ENCODE data around the gene COQ6. TPM values are rescaled to one million over a fixed set of nuclear protein-coding genes. Genes with fewer than 3 reads are reported as not detected.
"Not testable (repeated sequence)": the region's sequence is repeated elsewhere in the genome, so short reads cannot be mapped to it uniquely, and the experiment has no call there.

COQ6 gene
- total and polyA plus RNA-seq, 2 of the 8 experiments (the other 6 are each of a cell fraction or from before 2014, with no cell fraction given), result 9.5 to 15.5 TPM

DNA sequence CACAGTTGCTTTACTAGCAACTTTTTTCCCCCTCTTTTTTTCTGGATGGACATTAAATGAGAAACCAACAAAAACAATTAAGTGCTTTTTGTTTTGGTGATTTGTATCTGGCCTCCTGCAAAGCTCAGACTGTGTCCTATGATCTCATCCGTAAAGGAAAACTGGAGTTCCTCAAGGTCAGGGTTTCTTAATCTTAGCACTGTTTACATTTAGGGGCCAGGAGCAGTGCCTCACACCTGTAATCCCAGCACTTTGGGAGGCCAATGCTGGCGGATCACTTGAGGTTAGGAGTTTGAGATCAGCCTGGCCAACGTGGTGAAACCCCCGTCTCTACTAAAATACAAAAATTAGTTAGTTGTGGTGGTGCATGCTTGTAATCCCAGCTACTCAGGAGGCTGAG lies 41.0 kb downstream of the COQ6 start:
- H3K56ac ChIP-seq (replicated peaks; ENCODE audit: insufficient read length, low read depth, low read length), result no peak overlapping the region
- DNase-seq (ENCODE audit: low read depth in 1 of 2, low spot score in 2 of 2) (no peak), FAIRE-seq (no peak)
- H4K5ac ChIP-seq (ENCODE audit: insufficient read length, low read depth, low read length), result no peak overlapping the region
- no peaks in the 10 kb centered on the region for H3K9me3 ChIP-seq (ENCODE audit: insufficient read depth in 2 of 2, low read depth in 1 of 2, low read length in 1 of 2)
- H3K4ac ChIP-seq (replicated peaks; ENCODE audit: insufficient read length, low read depth, low read length), result no peak overlapping the region
- no peak for TF ChIP-seq TEAD4 (IDR thresholded peaks at IDR 0.05; ENCODE audit: low read depth, low read length)
- no peak overlapping the region for H2BK15ac ChIP-seq (ENCODE audit: low read length)
- H3K14ac ChIP-seq (ENCODE audit: insufficient read length), result no peak overlapping the region
- H3K9ac ChIP-seq (replicated peaks in 1 of 4; ENCODE audit: extremely low read depth in 1 of 4, low read depth in 3 of 4, low read length in 3 of 4), result no peak overlapping the region
- H3K4me3 ChIP-seq (ENCODE audit: extremely low read depth in 1 of 4, insufficient read depth in 2 of 4, low read depth in 3 of 4, low read length in 4 of 4), result no peak overlapping the region
- no peak overlapping the region for H4K91ac ChIP-seq (replicated peaks; ENCODE audit: insufficient read length, low read length)
- no peak overlapping the region for H3K23ac ChIP-seq (ENCODE audit: insufficient read length)
- H2AFZ ChIP-seq (ENCODE audit: low read length), result no peak overlapping the region
- no peak overlapping the region for H2BK5ac ChIP-seq (ENCODE audit: low read depth, low read length)
- no peak overlapping the region for H2BK120ac ChIP-seq (replicated peaks; ENCODE audit: low read depth, low read length)
- H3K79me2 ChIP-seq (ENCODE audit: control insufficient read depth in 1 of 2, insufficient read depth in 2 of 2, low read length in 2 of 2), result no peaks in the 10 kb centered on the region
- 79% methylated on average over 4 of the region's 4 CpGs; no CpG with 5 or more reads in 1 of the 2 experiments for WGBS, 2 experiments (ENCODE audit: extremely low coverage in 1 of 2, insufficient coverage in 1 of 2, insufficient read length in 1 of 2, insufficient replicate concordance in 2 of 2, low coverage in 1 of 2, low lambda C conversion rate in 2 of 2, missing lambda C conversion rate in 1 of 2)
- H2BK12ac ChIP-seq (ENCODE audit: low read depth, low read length), result no peak overlapping the region
- H3K79me1 ChIP-seq (ENCODE audit: low read depth, low read length), result no peaks in the 10 kb centered on the region
- H3K4me1 ChIP-seq (replicated peaks in 1 of 4; ENCODE audit: control insufficient read depth in 3 of 4, insufficient read depth in 4 of 4, low read length in 3 of 4), result no peaks in the 10 kb centered on the region
- POLR2A ChIA-PET (ENCODE audit: partially characterized antibody), result no interaction called here
- no peak overlapping the region for H4K8ac ChIP-seq (ENCODE audit: extremely low read depth, insufficient read depth, low read length)
- no peak overlapping the region for H3K4me2 ChIP-seq (ENCODE audit: insufficient read depth in 1 of 2, low read depth in 2 of 2, low read length in 2 of 2)
- H4K20me1 ChIP-seq (replicated peaks in 1 of 2; ENCODE audit: control insufficient read depth in 1 of 2, insufficient read depth in 2 of 2, low read length in 2 of 2), result no peaks in the 10 kb centered on the region
- H3K36me3 ChIP-seq (ENCODE audit: control insufficient read depth in 2 of 4, insufficient read depth in 4 of 4, low read length in 3 of 4), result peaks cover 0 to 7% (median 0%) of the 10 kb centered on the region in 4 experiments; a peak in 1 of 8 replicates
- H2BK20ac ChIP-seq (ENCODE audit: low read length), result no peak overlapping the region
- no peaks in the 10 kb centered on the region for H3K27me3 ChIP-seq (replicated peaks in 1 of 4; ENCODE audit: control insufficient read depth in 3 of 4, extremely low read depth in 1 of 4, insufficient read depth in 3 of 4, low read length in 3 of 4)
- no peak overlapping the region for H3K27ac ChIP-seq (ENCODE audit: low read depth, low read length)
- H3K18ac ChIP-seq (ENCODE audit: extremely low read depth, low read length), result no peak overlapping the region
- H2AK5ac ChIP-seq (ENCODE audit: low read depth, low read length), result no peak overlapping the region
- CTCF ChIA-PET (ENCODE audit: partially characterized antibody), result no interaction called here
- H3K23me2 ChIP-seq (ENCODE audit: low read depth, low read length), result no peaks in the 10 kb centered on the region

DNA sequence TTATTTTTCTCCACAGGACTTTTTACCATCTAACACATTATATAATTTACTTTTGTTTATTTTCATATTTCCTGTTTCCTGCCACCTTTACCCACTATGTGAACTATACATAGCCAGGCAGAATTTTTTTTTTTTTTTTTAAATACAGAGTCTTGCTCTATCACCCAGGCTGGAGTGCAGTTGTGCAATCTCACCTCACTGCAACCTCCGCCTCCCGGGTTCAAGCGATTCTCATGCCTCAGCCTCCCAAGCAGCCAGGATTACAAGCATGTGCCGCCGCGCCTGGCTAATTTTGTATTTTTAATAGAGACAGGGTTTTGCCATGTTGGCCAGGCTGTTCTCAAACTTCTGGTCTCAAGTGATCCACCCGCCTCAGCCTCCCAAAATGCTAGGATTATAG lies 44.8 kb downstream of the COQ6 start:
- H3K23ac ChIP-seq (ENCODE audit: insufficient read length); H3K23me2 ChIP-seq (ENCODE audit: low read depth, low read length); H3K27me3 ChIP-seq (replicated peaks in 1 of 4; ENCODE audit: control insufficient read depth in 3 of 4, extremely low read depth in 1 of 4, insufficient read depth in 3 of 4, low read length in 3 of 4); H2AK5ac ChIP-seq (ENCODE audit: low read depth, low read length); H4K5ac ChIP-seq (ENCODE audit: insufficient read length, low read depth, low read length); H2BK15ac ChIP-seq (ENCODE audit: low read length); H3K14ac ChIP-seq (ENCODE audit: insufficient read length); H2BK5ac ChIP-seq (ENCODE audit: low read depth, low read length); H3K36me3 ChIP-seq (ENCODE audit: control insufficient read depth in 2 of 4, insufficient read depth in 4 of 4, low read length in 3 of 4); H3K79me1 ChIP-seq (ENCODE audit: low read depth, low read length); DNase-seq (ENCODE audit: low read depth in 1 of 2, low spot score in 2 of 2); H3K4me1 ChIP-seq (replicated peaks in 1 of 4; ENCODE audit: control insufficient read depth in 3 of 4, insufficient read depth in 4 of 4, low read length in 3 of 4); FAIRE-seq; H4K20me1 ChIP-seq (replicated peaks in 1 of 2; ENCODE audit: control insufficient read depth in 1 of 2, insufficient read depth in 2 of 2, low read length in 2 of 2); H3K18ac ChIP-seq (ENCODE audit: extremely low read depth, low read length); H3K56ac ChIP-seq (replicated peaks; ENCODE audit: insufficient read length, low read depth, low read length); H2BK120ac ChIP-seq (replicated peaks; ENCODE audit: low read depth, low read length); H2BK20ac ChIP-seq (ENCODE audit: low read length); H3K4ac ChIP-seq (replicated peaks; ENCODE audit: insufficient read length, low read depth, low read length); H4K8ac ChIP-seq (ENCODE audit: extremely low read depth, insufficient read depth, low read length); H3K9me3 ChIP-seq (ENCODE audit: insufficient read depth in 2 of 2, low read depth in 1 of 2, low read length in 1 of 2); H3K4me2 ChIP-seq (ENCODE audit: insufficient read depth in 1 of 2, low read depth in 2 of 2, low read length in 2 of 2); H3K9ac ChIP-seq (replicated peaks in 1 of 4; ENCODE audit: extremely low read depth in 1 of 4, low read depth in 3 of 4, low read length in 3 of 4); H3K27ac ChIP-seq (ENCODE audit: low read depth, low read length); H2BK12ac ChIP-seq (ENCODE audit: low read depth, low read length); H3K79me2 ChIP-seq (ENCODE audit: control insufficient read depth in 1 of 2, insufficient read depth in 2 of 2, low read length in 2 of 2); H4K91ac ChIP-seq (replicated peaks; ENCODE audit: insufficient read length, low read length); H2AFZ ChIP-seq (ENCODE audit: low read length); H3K4me3 ChIP-seq (ENCODE audit: extremely low read depth in 1 of 4, insufficient read depth in 2 of 4, low read depth in 3 of 4, low read length in 4 of 4): not testable (repeated sequence)
- ChIA-PET POLR2A (ENCODE audit: partially characterized antibody) (interaction anchor here (0.6 kb wide), 1 partner anchor 19 kb away, joined by 5 read pairs; no protein-coding TSS in a partner anchor), CTCF (ENCODE audit: partially characterized antibody) (interaction anchor here (0.6 to 1.9 kb wide), 2 partner anchors 8 to 986 kb away, joined by 3 to 4 read pairs; no protein-coding TSS in a partner anchor)
- WGBS, 2 experiments (ENCODE audit: extremely low coverage in 1 of 2, insufficient coverage in 1 of 2, insufficient read length in 1 of 2, insufficient replicate concordance in 2 of 2, low coverage in 1 of 2, low lambda C conversion rate in 2 of 2, missing lambda C conversion rate in 1 of 2), result 95% methylated on average over 7 of the region's 7 CpGs; no CpG with 5 or more reads in 1 of the 2 experiments
